Retinal pigment epithelial cell (primary cell): ENCODE results near the gene LRCH1.

ENCODE experiments used
- DNase-seq: peaks from one replicate; pipeline ENCODE4 v3.0.0-alpha.2; 2010; ENCODE audit warnings: low read depth
- H3K4me3 ChIP-seq: 2 replicates; pipeline ENCODE4 v1.5.1; 2011; ENCODE audit warnings: mild to moderate bottlenecking, low read length, control low read depth, moderate library complexity
- CTCF ChIP-seq: conservative IDR thresholded peaks from 2 replicates; pipeline ENCODE4 v1.5.1; 2011; ENCODE audit warnings: low read depth, low read length, control low read depth, inconsistent platforms

LRCH1 gene

DNA sequence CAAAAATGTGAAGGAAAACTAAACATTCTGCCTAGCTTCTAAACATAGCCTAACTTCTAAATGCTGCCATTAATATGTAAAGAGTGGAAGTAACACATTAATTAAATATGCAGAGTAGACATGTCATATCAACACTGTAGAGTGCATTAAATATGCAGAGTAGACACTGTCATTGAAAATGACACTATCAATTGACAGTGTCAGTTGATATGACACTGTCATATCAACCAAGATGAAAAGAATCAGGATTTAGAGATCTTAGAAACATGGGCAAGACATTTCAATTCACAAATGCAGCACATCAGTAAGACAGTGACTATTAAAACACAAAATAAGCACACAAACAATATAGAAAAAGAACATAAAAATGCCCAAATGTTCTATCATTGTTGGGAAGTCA, 218.7 kb downstream of the LRCH1 start:
- DNase-seq = no peak
- TF ChIP-seq CTCF = no peak
- H3K4me3 ChIP-seq = no peak overlapping the region

DNA sequence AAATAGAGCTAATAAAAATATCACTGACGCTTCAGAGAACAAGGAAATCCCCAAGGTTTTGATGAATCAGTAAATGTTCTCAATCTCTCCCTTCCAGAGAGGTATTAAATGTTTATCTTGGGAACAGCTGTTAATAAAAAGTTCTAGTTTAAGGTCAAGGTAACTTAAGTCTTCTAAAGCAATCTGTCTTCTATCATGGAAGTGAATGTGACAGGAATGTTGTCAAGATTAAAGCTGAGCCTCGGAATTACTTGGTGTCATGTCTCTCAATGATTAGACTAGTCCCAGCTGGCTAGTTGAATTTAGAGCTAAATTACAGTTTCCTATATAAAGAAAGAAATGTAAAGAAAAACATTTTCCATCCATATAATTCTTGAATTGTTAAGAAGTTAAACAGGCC, 220.6 kb downstream of the LRCH1 start:
- no peak overlapping the region for H3K4me3 ChIP-seq
- no peak for TF ChIP-seq CTCF
- DNase-seq = no peak

DNA sequence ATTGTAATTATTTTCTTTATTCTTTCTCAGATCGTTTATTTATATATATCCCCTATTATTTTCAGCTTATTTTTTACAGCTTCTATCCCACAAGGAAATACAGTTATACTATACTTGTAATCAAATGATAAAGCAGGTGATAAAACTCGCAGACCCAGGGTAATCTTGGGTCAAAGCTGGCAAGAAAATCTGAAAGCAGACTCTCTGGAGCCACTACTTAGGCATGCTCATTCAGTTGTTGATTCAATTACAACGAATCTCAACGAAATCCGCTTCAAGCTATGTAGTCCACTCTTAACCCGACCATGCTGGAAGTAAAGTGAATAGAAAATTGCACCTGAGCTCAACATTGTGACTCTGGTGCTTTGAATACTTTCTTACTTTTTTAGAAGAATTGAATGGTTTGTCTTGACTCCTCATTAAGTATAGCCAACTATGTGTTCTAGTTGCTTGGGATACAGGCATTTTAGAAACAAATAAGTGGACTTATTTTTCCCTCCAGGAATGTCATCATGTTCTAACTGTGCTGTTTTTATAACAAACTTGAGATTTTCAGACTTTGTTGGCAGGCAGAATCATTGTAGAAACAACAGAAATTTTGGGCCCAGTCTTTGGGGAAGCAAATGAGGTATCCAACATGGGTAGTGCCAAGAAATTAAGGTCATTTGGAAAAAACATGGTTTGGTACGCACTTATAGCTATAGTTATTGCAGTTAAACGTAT, 222.6 kb downstream of the LRCH1 start:
- DNase-seq = no peak
- no peak overlapping the region for H3K4me3 ChIP-seq
- no peak for TF ChIP-seq CTCF

- H3K4me3 ChIP-seq = no peak overlapping the region
- no peak for TF ChIP-seq CTCF
- DNase-seq = no peak
Measured at GRCh38 chr13:46778095-46778494, 225.1 kb downstream of the LRCH1 start.

DNA sequence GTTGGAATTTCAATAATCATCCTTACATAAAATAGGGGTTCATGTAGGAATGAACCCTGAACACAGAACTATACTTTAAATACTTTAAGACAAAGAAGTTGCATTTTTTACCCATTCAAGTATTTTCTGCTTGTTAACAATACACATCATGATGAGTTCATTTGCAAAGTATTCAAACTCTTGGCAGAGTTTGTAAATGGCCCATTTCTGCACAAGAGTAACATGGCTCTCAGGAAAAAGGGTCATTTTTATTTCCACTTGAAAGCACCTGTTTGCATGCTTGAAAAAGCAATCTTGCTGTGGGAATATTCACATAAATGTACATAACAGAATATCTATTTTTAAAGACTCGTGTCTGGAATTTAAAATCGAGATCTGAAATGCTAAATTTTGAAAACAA, 225.9 kb downstream of the LRCH1 start:
- no peak for TF ChIP-seq CTCF
- DNase-seq = no peak
- no peak overlapping the region for H3K4me3 ChIP-seq

DNA sequence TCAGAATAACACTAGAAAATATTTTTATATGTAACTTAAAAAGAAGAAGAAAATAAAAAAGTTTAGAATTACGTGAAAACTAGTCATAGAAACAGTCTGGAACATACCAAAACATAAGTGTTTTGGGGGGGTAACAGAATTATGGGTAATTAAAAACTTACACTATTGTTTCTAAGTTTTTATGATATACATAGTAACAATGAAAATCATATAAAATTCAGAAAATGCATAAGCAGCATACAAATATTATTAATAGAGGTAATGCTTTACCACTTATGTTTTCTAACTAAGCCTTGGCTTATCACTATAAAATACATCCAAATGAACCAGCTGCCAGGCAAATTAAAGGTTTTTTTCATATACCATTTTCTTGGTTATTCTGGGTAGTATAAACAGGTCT, 229.1 kb downstream of the LRCH1 start:
- TF ChIP-seq CTCF = no peak
- DNase-seq = no peak
- no peak overlapping the region for H3K4me3 ChIP-seq

- DNase-seq = no peak
- no peak for TF ChIP-seq CTCF
- H3K4me3 ChIP-seq = no peak overlapping the region
Measured at GRCh38 chr13:46782691-46783090, 229.7 kb downstream of the LRCH1 start.
